Esophagus squamous epithelium (tissue), 4 donors: ENCODE data around the gene KCNJ18.

Experiments used
- POLR2A ChIP-seq, 4 donors: fragments of 450-650 bp; IDR thresholded peaks; one replicate each; pipeline ENCODE4 v1.6.1; 2017; ENCODE audit warnings: antibody characterized with exemption in 4 of 4, mild to moderate bottlenecking in 4 of 4, moderate library complexity in 3 of 4
- TF ChIP-seq, protein P1 (sequence below), 6 experiments: fragments of 450-650 bp in 4 of 6; fragments of 200-600 bp in 2 of 6; sonication (generic) in 2 of 6; IDR thresholded peaks; one replicate each; pipeline ENCODE4 v1.5.1; 2016 to 2019; ENCODE audit warnings: antibody characterized with exemption in 6 of 6, mild to moderate bottlenecking in 4 of 6, moderate library complexity in 4 of 6

DNA sequence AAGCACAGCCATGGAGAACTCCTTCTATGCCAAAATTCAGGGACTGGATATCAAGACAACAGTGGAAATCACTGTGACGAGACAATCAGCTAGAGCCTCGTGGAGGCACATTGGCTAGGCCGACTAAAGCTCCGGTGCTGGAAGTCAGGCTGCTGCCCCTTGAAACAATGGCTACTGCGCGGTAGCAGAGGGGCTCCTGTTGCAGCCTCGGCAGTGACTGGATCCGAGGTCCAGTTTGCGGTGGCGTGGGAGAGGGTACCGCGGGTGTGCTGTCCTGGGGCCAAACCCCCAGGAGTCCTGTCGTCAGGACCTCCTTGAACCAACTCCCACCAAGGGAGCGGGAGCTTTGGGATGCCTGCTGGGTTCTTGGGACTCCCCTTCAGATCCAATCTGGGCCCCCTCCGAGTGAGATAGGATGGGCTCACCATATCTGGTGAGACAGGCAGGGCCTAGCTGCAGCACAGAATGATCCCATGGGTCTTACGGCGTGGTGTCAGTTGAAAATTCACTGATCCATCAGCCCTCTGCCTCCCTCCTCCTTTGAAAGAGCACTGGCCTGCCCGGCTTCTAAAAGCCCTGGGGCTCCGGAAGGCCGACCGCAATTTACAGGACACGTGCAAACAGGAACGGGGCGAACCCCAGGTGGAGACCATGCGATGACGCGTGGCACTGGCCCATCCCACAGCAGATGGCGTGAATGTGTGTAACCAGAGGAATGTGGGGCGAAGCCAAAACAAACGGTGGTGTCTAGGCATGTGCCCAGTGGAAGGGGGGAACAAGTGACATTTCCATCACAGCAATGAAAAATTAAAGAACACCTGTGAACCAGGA lies 15.8 kb upstream of the KCNJ18 start:
- TF ChIP-seq, protein P1, sequence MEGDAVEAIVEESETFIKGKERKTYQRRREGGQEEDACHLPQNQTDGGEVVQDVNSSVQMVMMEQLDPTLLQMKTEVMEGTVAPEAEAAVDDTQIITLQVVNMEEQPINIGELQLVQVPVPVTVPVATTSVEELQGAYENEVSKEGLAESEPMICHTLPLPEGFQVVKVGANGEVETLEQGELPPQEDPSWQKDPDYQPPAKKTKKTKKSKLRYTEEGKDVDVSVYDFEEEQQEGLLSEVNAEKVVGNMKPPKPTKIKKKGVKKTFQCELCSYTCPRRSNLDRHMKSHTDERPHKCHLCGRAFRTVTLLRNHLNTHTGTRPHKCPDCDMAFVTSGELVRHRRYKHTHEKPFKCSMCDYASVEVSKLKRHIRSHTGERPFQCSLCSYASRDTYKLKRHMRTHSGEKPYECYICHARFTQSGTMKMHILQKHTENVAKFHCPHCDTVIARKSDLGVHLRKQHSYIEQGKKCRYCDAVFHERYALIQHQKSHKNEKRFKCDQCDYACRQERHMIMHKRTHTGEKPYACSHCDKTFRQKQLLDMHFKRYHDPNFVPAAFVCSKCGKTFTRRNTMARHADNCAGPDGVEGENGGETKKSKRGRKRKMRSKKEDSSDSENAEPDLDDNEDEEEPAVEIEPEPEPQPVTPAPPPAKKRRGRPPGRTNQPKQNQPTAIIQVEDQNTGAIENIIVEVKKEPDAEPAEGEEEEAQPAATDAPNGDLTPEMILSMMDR (IDR thresholded peaks at IDR 0.05), result no peak
- no peak for TF ChIP-seq POLR2A (IDR thresholded peaks at IDR 0.05)
